ENCODE measurements around the gene HMGB3. TPM values are rescaled to one million over a fixed set of nuclear protein-coding genes. Genes with fewer than 3 reads are reported as not detected.

HMGB3 gene
- total RNA-seq, 1 experiment from 2014 or later = 395 TPM

DNA sequence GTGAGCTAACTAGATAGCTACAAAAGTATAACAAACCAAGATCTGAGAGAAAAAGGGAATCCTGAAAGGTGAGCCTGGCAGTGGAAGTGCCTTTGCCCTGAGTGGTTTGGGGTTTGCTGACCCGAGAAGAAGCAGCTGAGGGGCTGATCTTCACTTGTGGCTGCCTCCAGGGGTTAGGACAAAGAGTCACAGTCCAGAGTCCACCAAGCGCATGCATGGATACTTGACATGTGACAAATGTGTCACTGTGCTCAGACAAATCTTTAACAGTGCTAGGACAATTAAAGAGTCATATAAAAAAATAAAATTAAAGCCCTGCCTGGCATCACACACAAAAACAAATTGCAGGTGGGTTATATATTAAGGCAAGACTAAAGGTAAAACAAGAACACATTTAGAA lies 26.4 kb downstream of the HMGB3 start (continued):
- TF ChIP-seq, protein P1, sequence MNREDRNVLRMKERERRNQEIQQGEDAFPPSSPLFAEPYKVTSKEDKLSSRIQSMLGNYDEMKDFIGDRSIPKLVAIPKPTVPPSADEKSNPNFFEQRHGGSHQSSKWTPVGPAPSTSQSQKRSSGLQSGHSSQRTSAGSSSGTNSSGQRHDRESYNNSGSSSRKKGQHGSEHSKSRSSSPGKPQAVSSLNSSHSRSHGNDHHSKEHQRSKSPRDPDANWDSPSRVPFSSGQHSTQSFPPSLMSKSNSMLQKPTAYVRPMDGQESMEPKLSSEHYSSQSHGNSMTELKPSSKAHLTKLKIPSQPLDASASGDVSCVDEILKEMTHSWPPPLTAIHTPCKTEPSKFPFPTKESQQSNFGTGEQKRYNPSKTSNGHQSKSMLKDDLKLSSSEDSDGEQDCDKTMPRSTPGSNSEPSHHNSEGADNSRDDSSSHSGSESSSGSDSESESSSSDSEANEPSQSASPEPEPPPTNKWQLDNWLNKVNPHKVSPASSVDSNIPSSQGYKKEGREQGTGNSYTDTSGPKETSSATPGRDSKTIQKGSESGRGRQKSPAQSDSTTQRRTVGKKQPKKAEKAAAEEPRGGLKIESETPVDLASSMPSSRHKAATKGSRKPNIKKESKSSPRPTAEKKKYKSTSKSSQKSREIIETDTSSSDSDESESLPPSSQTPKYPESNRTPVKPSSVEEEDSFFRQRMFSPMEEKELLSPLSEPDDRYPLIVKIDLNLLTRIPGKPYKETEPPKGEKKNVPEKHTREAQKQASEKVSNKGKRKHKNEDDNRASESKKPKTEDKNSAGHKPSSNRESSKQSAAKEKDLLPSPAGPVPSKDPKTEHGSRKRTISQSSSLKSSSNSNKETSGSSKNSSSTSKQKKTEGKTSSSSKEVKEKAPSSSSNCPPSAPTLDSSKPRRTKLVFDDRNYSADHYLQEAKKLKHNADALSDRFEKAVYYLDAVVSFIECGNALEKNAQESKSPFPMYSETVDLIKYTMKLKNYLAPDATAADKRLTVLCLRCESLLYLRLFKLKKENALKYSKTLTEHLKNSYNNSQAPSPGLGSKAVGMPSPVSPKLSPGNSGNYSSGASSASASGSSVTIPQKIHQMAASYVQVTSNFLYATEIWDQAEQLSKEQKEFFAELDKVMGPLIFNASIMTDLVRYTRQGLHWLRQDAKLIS (CRISPR knock-in tag; IDR thresholded peaks at IDR 0.05; ENCODE audit: borderline replicate concordance) = no peak
- TF ChIP-seq, protein P2, sequence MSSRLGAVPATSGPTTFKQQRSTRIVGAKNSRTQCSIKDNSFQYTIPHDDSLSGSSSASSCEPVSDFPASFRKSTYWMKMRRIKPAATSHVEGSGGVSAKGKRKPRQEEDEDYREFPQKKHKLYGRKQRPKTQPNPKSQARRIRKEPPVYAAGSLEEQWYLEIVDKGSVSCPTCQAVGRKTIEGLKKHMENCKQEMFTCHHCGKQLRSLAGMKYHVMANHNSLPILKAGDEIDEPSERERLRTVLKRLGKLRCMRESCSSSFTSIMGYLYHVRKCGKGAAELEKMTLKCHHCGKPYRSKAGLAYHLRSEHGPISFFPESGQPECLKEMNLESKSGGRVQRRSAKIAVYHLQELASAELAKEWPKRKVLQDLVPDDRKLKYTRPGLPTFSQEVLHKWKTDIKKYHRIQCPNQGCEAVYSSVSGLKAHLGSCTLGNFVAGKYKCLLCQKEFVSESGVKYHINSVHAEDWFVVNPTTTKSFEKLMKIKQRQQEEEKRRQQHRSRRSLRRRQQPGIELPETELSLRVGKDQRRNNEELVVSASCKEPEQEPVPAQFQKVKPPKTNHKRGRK (CRISPR knock-in tag; IDR thresholded peaks at IDR 0.05; ENCODE audit: borderline replicate concordance) = no peak

DNA sequence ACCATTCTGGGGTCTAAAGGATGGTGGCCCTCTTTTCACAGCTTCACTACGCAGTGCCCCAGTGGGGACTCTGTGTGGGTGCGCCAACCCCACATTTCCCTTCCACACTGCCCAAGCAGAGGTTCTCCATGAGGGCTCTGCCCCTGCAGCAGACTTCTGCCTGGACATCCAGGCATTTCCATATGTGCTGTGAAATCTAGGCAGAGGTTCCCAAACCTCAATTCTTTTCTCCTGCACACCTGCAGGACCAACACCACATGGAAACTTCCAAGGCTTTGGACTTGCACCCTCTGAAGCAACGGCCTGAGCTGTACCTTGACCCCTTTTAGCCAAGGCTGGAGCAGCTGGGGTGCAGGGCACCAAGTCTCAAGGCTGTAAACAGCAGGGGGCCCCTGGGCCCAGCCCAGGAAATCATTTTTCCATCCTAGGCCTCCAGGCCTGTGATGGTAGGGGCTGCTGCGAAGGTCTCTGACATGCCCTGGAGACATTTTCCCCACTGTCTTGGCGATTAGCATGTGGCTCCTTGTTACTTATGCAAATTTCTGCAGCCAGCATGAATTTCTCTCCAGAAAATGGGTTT lies 30.1 kb downstream of the HMGB3 start:
- POLR2A ChIA-PET = no interaction called here
- H3K27me3 Mint-ChIP-seq (ENCODE audit: low read depth) = 0 out of 2 replicates have a peak, but pooled peaks cover 4% of the 10 kb centered on the region

More for the DNA sequence above, 30.1 kb downstream of the HMGB3 start:
- Mint-ChIP-seq H3K36me3 (0 out of 2 replicates have a peak, but pooled peaks cover 8% of the 10 kb centered on the region), H3K4me1 (no peaks in the 10 kb centered on the region), H3K27ac (no peak overlapping the region), H3K4me3 (no peak overlapping the region), H3K9me3 (peaks cover 14% of the 10 kb centered on the region)
- TF ChIP-seq, protein P3, sequence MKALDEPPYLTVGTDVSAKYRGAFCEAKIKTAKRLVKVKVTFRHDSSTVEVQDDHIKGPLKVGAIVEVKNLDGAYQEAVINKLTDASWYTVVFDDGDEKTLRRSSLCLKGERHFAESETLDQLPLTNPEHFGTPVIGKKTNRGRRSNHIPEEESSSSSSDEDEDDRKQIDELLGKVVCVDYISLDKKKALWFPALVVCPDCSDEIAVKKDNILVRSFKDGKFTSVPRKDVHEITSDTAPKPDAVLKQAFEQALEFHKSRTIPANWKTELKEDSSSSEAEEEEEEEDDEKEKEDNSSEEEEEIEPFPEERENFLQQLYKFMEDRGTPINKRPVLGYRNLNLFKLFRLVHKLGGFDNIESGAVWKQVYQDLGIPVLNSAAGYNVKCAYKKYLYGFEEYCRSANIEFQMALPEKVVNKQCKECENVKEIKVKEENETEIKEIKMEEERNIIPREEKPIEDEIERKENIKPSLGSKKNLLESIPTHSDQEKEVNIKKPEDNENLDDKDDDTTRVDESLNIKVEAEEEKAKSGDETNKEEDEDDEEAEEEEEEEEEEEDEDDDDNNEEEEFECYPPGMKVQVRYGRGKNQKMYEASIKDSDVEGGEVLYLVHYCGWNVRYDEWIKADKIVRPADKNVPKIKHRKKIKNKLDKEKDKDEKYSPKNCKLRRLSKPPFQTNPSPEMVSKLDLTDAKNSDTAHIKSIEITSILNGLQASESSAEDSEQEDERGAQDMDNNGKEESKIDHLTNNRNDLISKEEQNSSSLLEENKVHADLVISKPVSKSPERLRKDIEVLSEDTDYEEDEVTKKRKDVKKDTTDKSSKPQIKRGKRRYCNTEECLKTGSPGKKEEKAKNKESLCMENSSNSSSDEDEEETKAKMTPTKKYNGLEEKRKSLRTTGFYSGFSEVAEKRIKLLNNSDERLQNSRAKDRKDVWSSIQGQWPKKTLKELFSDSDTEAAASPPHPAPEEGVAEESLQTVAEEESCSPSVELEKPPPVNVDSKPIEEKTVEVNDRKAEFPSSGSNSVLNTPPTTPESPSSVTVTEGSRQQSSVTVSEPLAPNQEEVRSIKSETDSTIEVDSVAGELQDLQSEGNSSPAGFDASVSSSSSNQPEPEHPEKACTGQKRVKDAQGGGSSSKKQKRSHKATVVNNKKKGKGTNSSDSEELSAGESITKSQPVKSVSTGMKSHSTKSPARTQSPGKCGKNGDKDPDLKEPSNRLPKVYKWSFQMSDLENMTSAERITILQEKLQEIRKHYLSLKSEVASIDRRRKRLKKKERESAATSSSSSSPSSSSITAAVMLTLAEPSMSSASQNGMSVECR (CRISPR knock-in tag; IDR thresholded peaks at IDR 0.05; ENCODE audit: borderline replicate concordance) = no peak
- TF ChIP-seq, protein P4, sequence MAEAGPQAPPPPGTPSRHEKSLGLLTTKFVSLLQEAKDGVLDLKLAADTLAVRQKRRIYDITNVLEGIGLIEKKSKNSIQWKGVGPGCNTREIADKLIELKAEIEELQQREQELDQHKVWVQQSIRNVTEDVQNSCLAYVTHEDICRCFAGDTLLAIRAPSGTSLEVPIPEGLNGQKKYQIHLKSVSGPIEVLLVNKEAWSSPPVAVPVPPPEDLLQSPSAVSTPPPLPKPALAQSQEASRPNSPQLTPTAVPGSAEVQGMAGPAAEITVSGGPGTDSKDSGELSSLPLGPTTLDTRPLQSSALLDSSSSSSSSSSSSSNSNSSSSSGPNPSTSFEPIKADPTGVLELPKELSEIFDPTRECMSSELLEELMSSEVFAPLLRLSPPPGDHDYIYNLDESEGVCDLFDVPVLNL (CRISPR knock-in tag; IDR thresholded peaks at IDR 0.05; ENCODE audit: borderline replicate concordance, low read depth) = no peak
- TF ChIP-seq EMX1 (CRISPR knock-in tag; IDR thresholded peaks at IDR 0.05) (no peak), HMGA2 (CRISPR knock-in tag; IDR thresholded peaks at IDR 0.05) (no peak), GABPB1 (CRISPR knock-in tag; IDR thresholded peaks at IDR 0.05) (no peak), TEAD4 (CRISPR knock-in tag; IDR thresholded peaks at IDR 0.05) (no peak), ZNF219 (CRISPR knock-in tag; IDR thresholded peaks at IDR 0.05; ENCODE audit: borderline replicate concordance) (no peak), IRF2 (CRISPR knock-in tag; IDR thresholded peaks at IDR 0.05; ENCODE audit: borderline replicate concordance, low read depth) (no peak), NFYB (CRISPR knock-in tag; conservative IDR thresholded peaks at IDR 0.05; ENCODE audit: low read depth) (no peak), FOXK1 (CRISPR knock-in tag; IDR thresholded peaks at IDR 0.05) (no peak), MYBL2 (CRISPR knock-in tag; IDR thresholded peaks at IDR 0.05) (no peak), ZNF423 (CRISPR knock-in tag; IDR thresholded peaks at IDR 0.05) (no peak), ZNF671 (CRISPR knock-in tag; IDR thresholded peaks at IDR 0.05) (no peak)
- TF ChIP-seq, protein P5, sequence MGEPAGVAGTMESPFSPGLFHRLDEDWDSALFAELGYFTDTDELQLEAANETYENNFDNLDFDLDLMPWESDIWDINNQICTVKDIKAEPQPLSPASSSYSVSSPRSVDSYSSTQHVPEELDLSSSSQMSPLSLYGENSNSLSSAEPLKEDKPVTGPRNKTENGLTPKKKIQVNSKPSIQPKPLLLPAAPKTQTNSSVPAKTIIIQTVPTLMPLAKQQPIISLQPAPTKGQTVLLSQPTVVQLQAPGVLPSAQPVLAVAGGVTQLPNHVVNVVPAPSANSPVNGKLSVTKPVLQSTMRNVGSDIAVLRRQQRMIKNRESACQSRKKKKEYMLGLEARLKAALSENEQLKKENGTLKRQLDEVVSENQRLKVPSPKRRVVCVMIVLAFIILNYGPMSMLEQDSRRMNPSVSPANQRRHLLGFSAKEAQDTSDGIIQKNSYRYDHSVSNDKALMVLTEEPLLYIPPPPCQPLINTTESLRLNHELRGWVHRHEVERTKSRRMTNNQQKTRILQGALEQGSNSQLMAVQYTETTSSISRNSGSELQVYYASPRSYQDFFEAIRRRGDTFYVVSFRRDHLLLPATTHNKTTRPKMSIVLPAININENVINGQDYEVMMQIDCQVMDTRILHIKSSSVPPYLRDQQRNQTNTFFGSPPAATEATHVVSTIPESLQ (CRISPR knock-in tag; IDR thresholded peaks at IDR 0.05) = no peak
- TF ChIP-seq, protein P6, sequence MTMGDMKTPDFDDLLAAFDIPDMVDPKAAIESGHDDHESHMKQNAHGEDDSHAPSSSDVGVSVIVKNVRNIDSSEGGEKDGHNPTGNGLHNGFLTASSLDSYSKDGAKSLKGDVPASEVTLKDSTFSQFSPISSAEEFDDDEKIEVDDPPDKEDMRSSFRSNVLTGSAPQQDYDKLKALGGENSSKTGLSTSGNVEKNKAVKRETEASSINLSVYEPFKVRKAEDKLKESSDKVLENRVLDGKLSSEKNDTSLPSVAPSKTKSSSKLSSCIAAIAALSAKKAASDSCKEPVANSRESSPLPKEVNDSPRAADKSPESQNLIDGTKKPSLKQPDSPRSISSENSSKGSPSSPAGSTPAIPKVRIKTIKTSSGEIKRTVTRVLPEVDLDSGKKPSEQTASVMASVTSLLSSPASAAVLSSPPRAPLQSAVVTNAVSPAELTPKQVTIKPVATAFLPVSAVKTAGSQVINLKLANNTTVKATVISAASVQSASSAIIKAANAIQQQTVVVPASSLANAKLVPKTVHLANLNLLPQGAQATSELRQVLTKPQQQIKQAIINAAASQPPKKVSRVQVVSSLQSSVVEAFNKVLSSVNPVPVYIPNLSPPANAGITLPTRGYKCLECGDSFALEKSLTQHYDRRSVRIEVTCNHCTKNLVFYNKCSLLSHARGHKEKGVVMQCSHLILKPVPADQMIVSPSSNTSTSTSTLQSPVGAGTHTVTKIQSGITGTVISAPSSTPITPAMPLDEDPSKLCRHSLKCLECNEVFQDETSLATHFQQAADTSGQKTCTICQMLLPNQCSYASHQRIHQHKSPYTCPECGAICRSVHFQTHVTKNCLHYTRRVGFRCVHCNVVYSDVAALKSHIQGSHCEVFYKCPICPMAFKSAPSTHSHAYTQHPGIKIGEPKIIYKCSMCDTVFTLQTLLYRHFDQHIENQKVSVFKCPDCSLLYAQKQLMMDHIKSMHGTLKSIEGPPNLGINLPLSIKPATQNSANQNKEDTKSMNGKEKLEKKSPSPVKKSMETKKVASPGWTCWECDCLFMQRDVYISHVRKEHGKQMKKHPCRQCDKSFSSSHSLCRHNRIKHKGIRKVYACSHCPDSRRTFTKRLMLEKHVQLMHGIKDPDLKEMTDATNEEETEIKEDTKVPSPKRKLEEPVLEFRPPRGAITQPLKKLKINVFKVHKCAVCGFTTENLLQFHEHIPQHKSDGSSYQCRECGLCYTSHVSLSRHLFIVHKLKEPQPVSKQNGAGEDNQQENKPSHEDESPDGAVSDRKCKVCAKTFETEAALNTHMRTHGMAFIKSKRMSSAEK (CRISPR knock-in tag; IDR thresholded peaks at IDR 0.05; ENCODE audit: borderline replicate concordance) = no peak
- DNase-seq (ENCODE audit: low spot score) (no peak), ATAC-seq (no peak)
- CTCF ChIA-PET = no interaction called here

All from WTC11 (cell line).